K562 (cell line): Measurements from ENCODE around the gene PHYH. TPM values are rescaled to one million over a fixed set of nuclear protein-coding genes. Genes with fewer than 3 reads are reported as not detected.
"Not testable (repeated sequence)": the region's sequence is repeated elsewhere in the genome, so short reads cannot be mapped to it uniquely, and the experiment has no call there.

ENCODE experiments used
- ATAC-seq: fragments of 200-7000 bp; cut with Tn5 transposase; 3 replicates; pipeline ENCODE4 v1.9.1; 2020; ENCODE audit warnings: moderate library complexity
- BruUV-seq: library from RNA; stranded (reverse); fragments of 400-500 nt; replicated peaks from 2 replicates; lab custom pipeline; 2021; lab: Mats Ljungman, UMichigan
- CTCF ChIA-PET: fragments of 300-600 bp; formaldehyde crosslinking; extraction: SDS; loops from one replicate; lab custom pipeline; 2021; ENCODE audit warnings: low intra/inter-chr PET ratio; lab: Yijun Ruan, JAX
- POLR2A ChIA-PET: fragments of 300-600, 350-650 bp; sonication (Branson Sonifier 250); formaldehyde crosslinking; extraction: SDS; loops from one replicate; lab custom pipeline; 2021; ENCODE audit warnings: antibody characterized with exemption, inconsistent platforms; lab: Yijun Ruan, JAX
- DNase-seq, 4 experiments: peaks; one replicate each; pipeline versions ENCODE4 v3.0.0 to v3.0.0-alpha.2; 2011 to 2018; ENCODE audit warnings: low spot score in 3 of 4, mixed read lengths in 3 of 4; ENCODE audit errors: extremely low read depth in 1 of 4
- FAIRE-seq: peaks from 2 replicates; lab custom pipeline; 2011; peaks lifted over from hg19 to GRCh38; lab: Jason Lieb, UNC
- H2AFZ ChIP-seq: 2 replicates; pipeline ENCODE4 v1.6.0; 2011; ENCODE audit warnings: low read depth, low read length, control low read depth, inconsistent platforms
- H3K27ac ChIP-seq: fragments of 200-600 bp; 3 replicates; pipeline ENCODE4 v1.8.0; 2011; ENCODE audit warnings: low read depth, mild to moderate bottlenecking, control low read depth, inconsistent platforms, low read length, moderate library complexity, mixed read lengths; ENCODE audit errors: extremely low read depth
- H3K27me3 ChIP-seq, 2 experiments: fragments of 300-600 bp in 1 of 2; 2 replicates in 1 of 2; 3 replicates in 1 of 2; pipeline versions ENCODE4 v1.6.0 to v1.8.0; 2011; ENCODE audit warnings: inconsistent platforms in 2 of 2, low read length in 2 of 2, mild to moderate bottlenecking in 1 of 2, mixed read lengths in 1 of 2, moderate library complexity in 1 of 2; ENCODE audit not compliant: control insufficient read depth in 2 of 2, insufficient read depth in 2 of 2
- H3K36me3 ChIP-seq: fragments of 300-600 bp; 3 replicates; pipeline ENCODE4 v1.8.0; 2011; ENCODE audit warnings: mild to moderate bottlenecking, low read length, inconsistent platforms; ENCODE audit not compliant: control insufficient read depth, insufficient read depth
- H3K4me1 ChIP-seq, 2 experiments: fragments of 200-600 bp in 1 of 2; replicated peaks in 1 of 2; 2 replicates in 1 of 2; 3 replicates in 1 of 2; pipeline versions ENCODE4 v1.5.1 to v1.8.0; 2011; ENCODE audit warnings: inconsistent platforms in 2 of 2, low read length in 2 of 2, mild to moderate bottlenecking in 1 of 2, mixed read lengths in 1 of 2, moderate library complexity in 1 of 2; ENCODE audit not compliant: control insufficient read depth in 2 of 2, insufficient read depth in 2 of 2
- H3K4me2 ChIP-seq: 2 replicates; pipeline ENCODE4 v1.6.1; 2011; ENCODE audit warnings: low read length, control low read depth, inconsistent platforms, mixed read lengths; ENCODE audit not compliant: insufficient read depth
- H3K4me3 ChIP-seq: fragments of 200-600 bp; sonication (generic), shearing (Covaris generic); 2 replicates; pipeline ENCODE4 v1.5.1; 2016; ENCODE audit warnings: control low read depth, inconsistent platforms
- H3K79me2 ChIP-seq: fragments of 200-600 bp; 3 replicates; pipeline ENCODE4 v1.8.0; 2011; ENCODE audit warnings: low read length, inconsistent platforms; ENCODE audit not compliant: control insufficient read depth, insufficient read depth
- H3K9ac ChIP-seq, 2 experiments: 2 replicates each; pipeline versions ENCODE4 v1.6.0 to v1.6.1; 2011; ENCODE audit warnings: low read depth in 2 of 2, low read length in 2 of 2, control low read depth in 1 of 2, inconsistent platforms in 1 of 2, mild to moderate bottlenecking in 1 of 2, mixed read lengths in 1 of 2; ENCODE audit not compliant: insufficient read depth in 1 of 2
- H3K9me1 ChIP-seq: one replicate; pipeline ENCODE4 v1.6.0; 2011; ENCODE audit warnings: inconsistent platforms, mild to moderate bottlenecking, low read length, moderate library complexity; ENCODE audit not compliant: control insufficient read depth, insufficient read depth
- H3K9me3 ChIP-seq: replicated peaks from 2 replicates; pipeline ENCODE4 v1.5.1; 2011; ENCODE audit warnings: low read depth, low read length, inconsistent platforms; ENCODE audit not compliant: control insufficient read depth, insufficient read depth
- H4K20me1 ChIP-seq: replicated peaks from 2 replicates; pipeline ENCODE4 v1.6.1; 2011; ENCODE audit warnings: low read length, inconsistent platforms, mixed read lengths; ENCODE audit not compliant: control insufficient read depth, insufficient read depth
- MEIS2 ChIP-seq: fragments of 450-650 bp; IDR thresholded peaks from 2 replicates; pipeline ENCODE4 v1.6.1; 2014; ENCODE audit warnings: mild to moderate bottlenecking; ENCODE audit not compliant: partially characterized antibody
- PBX2 ChIP-seq, 2 experiments: IDR thresholded peaks in 1 of 2; conservative IDR thresholded peaks in 1 of 2; 2 replicates each; pipeline ENCODE4 v1.6.1; 2016; ENCODE audit warnings: low read depth in 2 of 2, mild to moderate bottlenecking in 1 of 2, missing compliant biosample characterization in 1 of 2, missing genetic modification characterization in 1 of 2, moderate library complexity in 1 of 2
- SAP30 ChIP-seq: fragments of 200-600 bp; sonication (generic); IDR thresholded peaks from 2 replicates; pipeline ENCODE4 v1.6.1; 2012; ENCODE audit warnings: borderline replicate concordance, low read depth, mild to moderate bottlenecking, moderate library complexity, low read length, control low read depth, inconsistent platforms; ENCODE audit not compliant: insufficient read depth, poor library complexity, severe bottlenecking
- ZSCAN32 ChIP-seq: fragments of 450-650 bp; formaldehyde crosslinking; IDR thresholded peaks from 2 replicates; pipeline ENCODE4 v1.4.0; 2020; ENCODE audit warnings: mild to moderate bottlenecking, moderate library complexity
- WGBS: fragments of 100-300 bp; shearing (Covaris generic); methylation state at CpG from one replicate; pipeline ENCODE4 v1.1.6; 2016; ENCODE audit warnings: low coverage, mixed read lengths; ENCODE audit not compliant: insufficient coverage; ENCODE audit errors: missing lambda C conversion rate; 5-methylcytosine and 5-hydroxymethylcytosine counted together
- in situ Hi-C: fragments of 300-500 bp; cut with MboI; formaldehyde crosslinking; loops from 4 replicates; pipeline ENCODE4 v1.15.0; 2018; ENCODE audit warnings: inconsistent platforms, mixed read lengths
- intact Hi-C: fragments of 100-400 bp; cut with micrococcal nuclease; formaldehyde crosslinking; loops from 2 replicates; pipeline ENCODE4 v1.14.2; 2022
- polyA plus RNA-seq, 8 experiments: library from polyadenylated mRNA; depleted of rRNA in 4 of 8; stranded (reverse) in 5 of 8; unstranded in 3 of 8; fragments of >200 nt; fragmentation: Nextera tagmentation in 2 of 8; fragmentation: Illumina TruSeq in 1 of 8; extraction: Ambion mirVana in 2 of 8; extraction: Trizol in 1 of 8; gene quantifications; 2 replicates each; pipeline versions ENCODE4 v1.2.1 to v1.2.3, GENCODE V29; 2011 to 2014; ENCODE audit warnings: inconsistent platforms in 1 of 8, missing spikeins in 1 of 8
- total RNA-seq, 7 experiments: library from RNA; depleted of rRNA in 6 of 7; stranded (reverse); fragments of >200 nt in 6 of 7; fragmentation: Illumina TruSeq in 2 of 7; extraction: Trizol in 2 of 7; gene quantifications; 2 replicates each; pipeline versions ENCODE4 v1.2.1 to v1.2.3, GENCODE V29; 2011 to 2021; ENCODE audit warnings: low replicate concordance in 1 of 7
- TF ChIP-seq, protein P1 (sequence below): fragments of 450-650 bp; IDR thresholded peaks from 2 replicates; pipeline ENCODE4 v1.6.1; 2016

Gene PHYH
- total and polyA plus RNA-seq, 9 of the 15 experiments (the other 6 are each of a cell fraction or from before 2014, with no cell fraction given), result 3.8 to 6.9 (median 5.7) TPM

GRCh38 chr10:13236638-13237037 lies 63.2 kb downstream of the PHYH start:
- BruUV-seq, result no TSS peak
- intact Hi-C loops, result no loop called here
- H3K4me1 ChIP-seq, result peaks cover 0 to 4% of the 10 kb centered on the region in 2 experiments; a peak in 2 of 5 replicates

GRCh38 chr10:13234736-13235135 lies 65.1 kb downstream of the PHYH start:
- intact Hi-C loops, H3K9me3 ChIP-seq, H3K79me2 ChIP-seq, in situ Hi-C loops, CTCF ChIA-PET, FAIRE-seq, H3K27ac ChIP-seq, POLR2A ChIA-PET, H2AFZ ChIP-seq, H4K20me1 ChIP-seq, BruUV-seq, H3K9me1 ChIP-seq, H3K36me3 ChIP-seq, H3K9ac ChIP-seq, H3K4me1 ChIP-seq, H3K4me3 ChIP-seq, DNase-seq, ATAC-seq, H3K4me2 ChIP-seq: not testable (repeated sequence)
- H3K27me3 ChIP-seq, result peaks cover 35 to 71% of the 10 kb centered on the region in 2 experiments
- WGBS, result 5% methylated on average over 13 of the region's 13 CpGs

More at GRCh38 chr10:13236638-13237037, 63.2 kb downstream of the PHYH start:
- H3K9ac ChIP-seq, result no peak overlapping the region
- no peak overlapping the region for H3K27ac ChIP-seq
- ATAC-seq, result no peak
- no peaks in the 10 kb centered on the region for H3K36me3 ChIP-seq
- H4K20me1 ChIP-seq, result no peaks in the 10 kb centered on the region; the same call in 1 of the 2 replicates
- 11% methylated on average over 8 of the region's 8 CpGs for WGBS
- no peak for DNase-seq
- POLR2A ChIA-PET, result no interaction called here
- H3K9me3 ChIP-seq, result no peaks in the 10 kb centered on the region
- no peak overlapping the region for H3K4me3 ChIP-seq
- no peak overlapping the region for H3K4me2 ChIP-seq
- in situ Hi-C loops, result no loop called here
- no peak for TF ChIP-seq PBX2 (CRISPR knock-in tag; IDR thresholded peaks at IDR 0.05; ENCODE audit: low read depth)
- peak; percentile 25; the same call in 1 of the 2 replicates for TF ChIP-seq PBX2 (tag; conservative IDR thresholded peaks at IDR 0.05; ENCODE audit: low read depth)
- no peak for TF ChIP-seq SAP30
- TF ChIP-seq ZSCAN32 (CRISPR knock-in tag), result no peak
- TF ChIP-seq, protein P1, sequence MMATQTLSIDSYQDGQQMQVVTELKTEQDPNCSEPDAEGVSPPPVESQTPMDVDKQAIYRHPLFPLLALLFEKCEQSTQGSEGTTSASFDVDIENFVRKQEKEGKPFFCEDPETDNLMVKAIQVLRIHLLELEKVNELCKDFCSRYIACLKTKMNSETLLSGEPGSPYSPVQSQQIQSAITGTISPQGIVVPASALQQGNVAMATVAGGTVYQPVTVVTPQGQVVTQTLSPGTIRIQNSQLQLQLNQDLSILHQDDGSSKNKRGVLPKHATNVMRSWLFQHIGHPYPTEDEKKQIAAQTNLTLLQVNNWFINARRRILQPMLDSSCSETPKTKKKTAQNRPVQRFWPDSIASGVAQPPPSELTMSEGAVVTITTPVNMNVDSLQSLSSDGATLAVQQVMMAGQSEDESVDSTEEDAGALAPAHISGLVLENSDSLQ, result peak; percentile 61
- TF ChIP-seq MEIS2, result peak; percentile 29
- no peak overlapping the region for H2AFZ ChIP-seq
- H3K27me3 ChIP-seq, result peaks cover 24 to 58% of the 10 kb centered on the region in 2 experiments
- no peak for FAIRE-seq
- H3K9me1 ChIP-seq, result no peaks in the 10 kb centered on the region
- no peaks in the 10 kb centered on the region for H3K79me2 ChIP-seq
- CTCF ChIA-PET, result no interaction called here
